Adrenal gland (tissue), 5 donors: ENCODE measurements around the gene CHST3.

Experiments used
- POLR2A ChIP-seq, 2 donors: fragments of 450-650 bp; IDR thresholded peaks; one replicate each; pipeline ENCODE4 v1.6.1; 2017; ENCODE audit warnings: antibody characterized with exemption in 2 of 2, mild to moderate bottlenecking in 2 of 2, moderate library complexity in 1 of 2
- TF ChIP-seq, protein P1 (sequence below), 6 experiments: fragments of 450-650 bp in 4 of 6; fragments of 200-600 bp in 2 of 6; sonication (generic) in 1 of 6; IDR thresholded peaks; 1 replicate in 5 of 6; 2 replicates in 1 of 6; pipeline versions ENCODE4 v1.5.1 to v1.8.0; 2016 to 2021; ENCODE audit warnings: antibody characterized with exemption in 6 of 6, mild to moderate bottlenecking in 2 of 6, moderate library complexity in 1 of 6
- donor health status: DM: no; HTN: no; CAD: no.

- TF ChIP-seq, protein P1, sequence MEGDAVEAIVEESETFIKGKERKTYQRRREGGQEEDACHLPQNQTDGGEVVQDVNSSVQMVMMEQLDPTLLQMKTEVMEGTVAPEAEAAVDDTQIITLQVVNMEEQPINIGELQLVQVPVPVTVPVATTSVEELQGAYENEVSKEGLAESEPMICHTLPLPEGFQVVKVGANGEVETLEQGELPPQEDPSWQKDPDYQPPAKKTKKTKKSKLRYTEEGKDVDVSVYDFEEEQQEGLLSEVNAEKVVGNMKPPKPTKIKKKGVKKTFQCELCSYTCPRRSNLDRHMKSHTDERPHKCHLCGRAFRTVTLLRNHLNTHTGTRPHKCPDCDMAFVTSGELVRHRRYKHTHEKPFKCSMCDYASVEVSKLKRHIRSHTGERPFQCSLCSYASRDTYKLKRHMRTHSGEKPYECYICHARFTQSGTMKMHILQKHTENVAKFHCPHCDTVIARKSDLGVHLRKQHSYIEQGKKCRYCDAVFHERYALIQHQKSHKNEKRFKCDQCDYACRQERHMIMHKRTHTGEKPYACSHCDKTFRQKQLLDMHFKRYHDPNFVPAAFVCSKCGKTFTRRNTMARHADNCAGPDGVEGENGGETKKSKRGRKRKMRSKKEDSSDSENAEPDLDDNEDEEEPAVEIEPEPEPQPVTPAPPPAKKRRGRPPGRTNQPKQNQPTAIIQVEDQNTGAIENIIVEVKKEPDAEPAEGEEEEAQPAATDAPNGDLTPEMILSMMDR (IDR thresholded peaks at IDR 0.05), result no peak
- no peak for TF ChIP-seq POLR2A (IDR thresholded peaks at IDR 0.05)
Observed at GRCh38 chr10:71978476-71978875, 14.3 kb downstream of the CHST3 start.
